Fibroblast of peridontal ligament (primary cell): Measurements from ENCODE around the gene SGMS2.
"Not testable (repeated sequence)": the region's sequence is repeated elsewhere in the genome, so short reads cannot be mapped to it uniquely, and the experiment has no call there.

Experiments used
- DNase-seq: peaks from one replicate; pipeline ENCODE4 v3.0.0-alpha.2; 2010; ENCODE audit errors: extremely low read depth

SGMS2 gene

DNA sequence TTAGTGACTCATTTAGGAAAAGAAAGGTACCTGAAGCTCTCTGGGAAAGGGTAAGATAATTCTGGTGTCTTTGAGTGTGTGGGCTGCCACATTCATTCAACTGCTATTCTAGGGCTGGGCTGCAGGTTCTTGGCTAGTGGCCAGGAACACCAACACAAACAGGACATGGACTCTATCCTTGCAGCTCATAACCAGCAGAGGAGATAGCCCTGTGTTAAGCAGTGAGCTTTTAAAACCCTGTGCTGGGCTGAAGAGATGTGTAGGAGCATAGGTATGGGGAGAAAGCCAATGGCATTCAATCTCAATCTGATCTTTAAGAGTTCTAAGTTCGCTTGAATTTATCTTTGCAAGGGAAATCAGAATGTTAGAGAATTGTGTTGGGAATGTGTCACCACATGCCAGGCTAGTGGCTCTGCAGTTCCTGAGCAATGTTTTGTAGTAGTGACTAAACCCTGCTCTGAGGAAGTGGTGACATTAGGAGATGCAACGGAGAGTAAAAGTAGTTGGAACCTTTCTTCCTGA lies 39.2 kb downstream of the SGMS2 start:
- no peak for DNase-seq

DNA sequence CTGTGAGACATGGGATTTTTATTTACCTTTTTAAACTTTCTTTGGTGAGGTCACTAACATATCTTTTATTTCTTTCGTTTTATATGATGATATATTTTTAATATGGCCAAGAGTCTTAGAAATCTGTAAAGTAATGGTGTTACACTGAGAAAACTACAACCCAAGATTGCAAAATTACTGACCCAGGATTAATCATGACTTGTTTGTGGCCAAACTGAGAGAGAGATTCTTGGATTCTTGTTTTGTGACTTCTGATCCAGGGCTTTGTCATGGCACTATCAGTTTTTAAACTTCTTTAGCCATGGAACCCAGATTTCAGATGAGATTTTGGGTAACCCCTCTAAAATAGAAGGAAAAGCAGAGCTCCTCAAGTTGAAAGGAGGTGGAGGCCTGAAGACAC lies 42.0 kb downstream of the SGMS2 start:
- peak; percentile 33 for DNase-seq

DNA sequence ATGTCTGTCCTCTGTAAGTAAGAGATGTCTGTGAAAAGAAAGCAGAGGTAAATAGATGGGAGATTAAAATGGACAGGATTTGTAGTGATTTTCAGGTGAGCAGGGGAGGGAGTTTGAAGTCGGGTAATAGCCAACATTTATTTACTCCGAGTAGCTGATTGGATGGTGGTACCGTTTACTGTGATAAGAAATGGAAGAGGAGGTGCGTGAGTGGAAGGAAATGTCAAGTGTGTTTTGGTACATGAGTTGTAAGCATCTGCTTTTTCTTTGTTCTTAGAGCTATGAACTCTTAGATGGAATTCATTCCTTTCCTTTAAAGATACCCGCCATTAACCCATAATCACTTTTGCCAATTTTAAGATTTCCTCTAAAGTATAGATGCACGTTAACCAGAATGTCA lies 45.5 kb downstream of the SGMS2 start:
- no peak for DNase-seq

DNA sequence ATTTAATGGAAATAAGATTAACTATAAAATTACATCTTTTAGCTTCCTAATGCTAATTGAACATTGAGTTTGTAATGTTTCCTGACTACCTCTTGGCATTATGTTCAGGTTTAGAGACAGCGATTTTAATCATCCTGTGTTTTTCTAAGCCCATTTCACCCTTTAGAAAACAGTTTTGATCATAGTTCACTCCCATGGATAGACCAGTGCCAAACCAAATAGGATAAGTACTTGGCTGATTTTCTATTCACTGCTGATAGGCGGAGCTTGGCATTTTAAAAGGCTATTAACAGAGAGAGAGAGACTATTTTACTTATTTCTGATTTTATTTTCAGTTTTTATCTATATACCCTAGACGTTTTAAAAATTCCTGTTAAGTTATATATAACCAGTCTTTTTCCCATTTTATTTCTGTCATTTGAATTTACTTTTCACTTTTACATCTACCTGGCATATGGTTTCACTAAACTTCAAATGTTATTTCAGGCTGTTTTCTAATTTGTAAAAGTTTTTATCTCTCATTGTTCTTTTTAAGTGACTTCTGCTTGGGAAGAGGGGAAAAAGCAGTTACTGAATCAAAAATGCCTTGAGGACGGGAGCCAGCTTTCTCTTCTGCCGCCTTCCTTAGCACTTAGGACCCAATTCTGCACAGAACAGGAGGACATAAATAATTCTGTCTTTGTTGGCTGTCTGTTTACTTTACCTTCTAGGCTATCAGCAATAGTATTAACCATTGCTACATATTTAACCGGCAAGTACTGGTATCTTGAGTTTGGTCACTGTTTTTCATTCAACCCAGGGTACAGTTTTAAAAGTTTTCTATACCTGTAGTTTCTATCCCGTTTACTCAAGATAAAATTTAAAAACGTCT lies 46.4 kb downstream of the SGMS2 start:
- DNase-seq, result no peak

DNA sequence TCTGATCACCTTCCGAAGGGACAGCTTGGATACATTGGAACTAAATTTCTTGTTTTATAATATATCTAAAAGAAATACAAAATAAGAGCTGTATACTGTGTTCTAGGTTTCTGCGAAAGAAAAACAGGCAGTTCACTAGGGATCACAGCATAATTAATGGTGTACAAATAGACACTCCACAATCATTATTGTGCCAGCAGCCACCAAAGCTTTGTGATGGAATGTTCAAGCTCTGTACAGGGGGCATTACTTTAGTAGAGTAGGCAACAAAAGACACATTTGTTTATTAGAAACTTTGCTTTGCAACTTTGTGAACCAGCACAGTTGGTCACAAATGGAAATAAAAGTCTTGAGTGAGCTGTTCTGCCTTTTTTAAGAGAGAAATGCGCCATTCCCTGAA lies 49.3 kb downstream of the SGMS2 start:
- DNase-seq, result no peak

DNA sequence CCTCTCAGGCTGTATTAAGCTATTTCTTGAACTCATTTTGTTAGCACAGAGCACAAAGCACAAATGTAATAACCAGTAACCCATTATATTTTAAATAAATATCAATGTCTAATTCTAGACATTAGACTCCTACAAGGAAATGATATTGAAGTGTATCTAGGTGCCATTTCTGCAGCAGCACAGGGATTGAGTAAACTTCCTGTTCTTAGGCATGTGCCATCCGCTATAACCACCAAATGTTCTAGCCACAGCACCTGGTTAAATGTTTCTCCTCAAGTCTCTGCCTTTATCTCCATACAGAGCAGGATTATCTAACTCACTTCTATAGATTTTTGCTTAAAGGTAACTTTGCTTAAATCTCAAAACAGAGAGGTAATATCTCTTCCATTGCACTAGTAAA lies 51.4 kb downstream of the SGMS2 start:
- no peak for DNase-seq

DNA sequence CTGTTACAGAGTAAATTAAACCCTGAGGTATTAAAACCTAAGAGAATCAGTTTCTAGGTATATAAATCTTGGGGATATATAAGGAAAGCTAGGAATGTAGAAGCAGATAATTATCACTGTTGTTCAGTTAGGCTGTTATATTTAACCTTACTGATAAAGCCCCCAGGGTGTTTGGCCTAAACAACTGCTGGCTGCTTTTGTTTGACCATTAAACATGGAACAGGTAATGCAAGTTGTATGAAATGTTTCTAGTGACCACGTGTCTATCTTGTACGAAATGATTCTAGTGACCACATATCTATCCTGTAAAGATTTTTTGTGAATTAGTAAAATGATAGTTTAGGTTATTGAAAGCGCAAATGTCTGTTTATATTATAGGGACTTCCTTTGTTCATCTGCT lies 52.6 kb downstream of the SGMS2 start:
- no peak for DNase-seq

DNA sequence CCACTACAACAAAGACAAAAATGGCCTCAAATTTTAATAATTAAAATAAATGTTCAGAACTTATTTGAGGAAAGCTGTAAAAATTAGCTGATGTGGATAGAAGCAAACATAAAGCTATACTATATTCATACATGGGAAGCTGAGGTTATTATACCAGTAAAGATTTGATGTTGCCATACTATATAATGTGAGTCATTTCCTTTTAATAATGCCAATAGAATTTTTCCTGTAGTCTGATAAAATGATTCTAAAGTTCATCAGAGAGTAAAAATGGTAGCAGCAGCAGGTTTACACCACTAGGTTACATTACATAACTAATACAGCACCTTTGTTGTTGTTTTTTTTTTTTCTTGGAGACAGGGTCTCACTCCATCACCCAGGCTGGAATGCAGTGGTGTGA lies 61.1 kb downstream of the SGMS2 start:
- DNase-seq, result no peak

DNA sequence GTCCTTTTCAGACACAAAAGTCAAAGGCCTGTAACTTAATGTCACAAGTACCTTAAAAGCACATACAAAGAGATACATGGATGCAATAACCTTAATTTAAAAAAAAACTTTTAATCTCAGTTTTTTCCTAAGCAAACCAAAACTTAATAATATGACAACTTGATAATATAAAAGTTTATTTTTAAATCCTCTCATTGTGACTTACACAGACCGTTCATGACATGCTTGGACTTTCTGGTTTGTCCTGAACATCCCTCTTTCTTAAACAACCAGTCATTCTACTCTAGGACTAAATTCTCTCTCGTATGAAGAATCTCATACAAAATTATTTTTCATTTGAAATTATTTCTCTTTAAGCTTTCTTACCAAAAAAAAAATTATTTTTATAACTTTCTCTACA lies 63.5 kb downstream of the SGMS2 start:
- DNase-seq, result no peak

DNA sequence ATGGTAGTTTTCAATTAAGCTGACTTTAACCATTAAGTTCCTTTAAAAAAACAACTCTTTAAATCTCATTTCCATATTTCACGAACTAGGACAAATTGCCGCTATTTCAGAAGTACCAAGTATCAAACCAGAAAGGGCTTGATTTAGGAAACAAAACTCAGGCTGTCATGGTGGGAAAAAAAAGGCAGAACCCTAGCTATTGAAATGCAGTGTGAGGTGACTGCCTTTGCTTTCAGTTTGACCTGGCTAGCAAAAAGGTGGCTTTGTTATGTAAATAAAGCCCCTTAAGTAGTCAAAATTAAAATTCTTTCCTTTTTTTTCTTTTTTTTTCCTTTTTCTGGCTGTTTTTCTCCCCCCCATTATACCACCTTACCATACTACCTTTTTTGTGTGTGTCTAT lies 66.0 kb downstream of the SGMS2 start:
- DNase-seq, result no peak

DNA sequence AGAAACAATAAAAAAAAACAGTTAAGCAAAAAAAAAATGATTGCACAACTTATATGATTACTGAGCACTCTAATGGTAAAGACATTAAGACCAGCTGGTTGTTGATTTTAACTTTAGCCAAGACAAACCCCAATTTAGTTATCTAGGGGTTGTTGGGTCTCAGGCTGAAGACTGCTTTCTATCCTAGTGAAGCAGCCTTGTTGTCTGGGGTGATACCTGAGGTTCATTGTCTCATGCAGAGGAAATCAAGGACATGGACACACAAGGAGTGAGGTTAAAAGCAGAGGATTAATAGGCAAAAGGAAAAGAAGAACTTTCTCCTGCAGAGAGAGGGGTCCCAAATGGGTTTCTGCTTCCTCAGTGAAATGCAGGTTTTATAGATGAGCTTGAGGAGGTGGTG lies 66.6 kb downstream of the SGMS2 start:
- DNase-seq, result no peak

DNA sequence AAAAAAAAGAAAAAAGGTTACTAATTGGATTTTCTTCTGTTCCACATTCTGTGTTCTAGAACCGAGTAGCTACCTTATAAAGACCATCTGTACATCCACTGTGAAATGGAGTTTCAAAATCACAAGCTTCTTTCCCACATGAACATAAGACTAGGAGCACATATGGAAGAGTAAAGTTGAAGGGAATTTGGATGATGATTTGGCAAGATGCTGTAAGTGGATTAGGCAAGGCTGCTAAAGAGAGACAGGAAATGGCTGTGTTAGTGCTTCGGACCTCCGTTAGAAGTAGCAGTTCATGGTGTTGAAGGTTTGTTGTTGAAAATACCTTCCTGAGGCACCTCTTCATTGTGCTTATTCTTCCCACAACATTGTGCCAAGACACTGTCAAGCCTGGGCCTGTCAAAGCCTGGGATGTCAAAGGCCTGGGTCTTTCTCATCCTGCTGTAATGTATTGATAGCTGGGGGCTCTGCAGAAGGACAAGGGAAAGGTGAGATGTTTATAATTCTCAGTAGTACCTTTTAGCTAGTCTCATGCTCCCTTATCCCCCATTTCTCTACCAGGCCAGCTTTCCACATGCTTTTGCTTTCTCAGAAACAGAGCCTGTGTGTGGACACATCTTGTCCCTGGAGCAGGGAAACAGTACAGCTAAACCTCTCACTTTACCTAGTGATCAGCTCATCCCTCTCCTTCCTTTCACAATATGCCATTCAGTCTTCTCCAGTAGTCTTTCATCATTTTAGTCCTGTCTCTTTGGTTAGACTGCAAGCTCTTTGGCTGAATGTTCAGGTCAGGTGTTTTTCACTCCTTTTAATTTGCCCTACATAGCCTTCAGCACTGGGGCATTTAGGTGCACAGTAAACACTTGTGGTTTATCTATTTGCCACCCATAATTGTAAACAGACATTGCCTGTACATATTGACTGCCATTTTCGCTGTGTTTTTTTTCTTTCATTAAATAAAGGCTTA lies 68.7 kb downstream of the SGMS2 start:
- peak; percentile 38 for DNase-seq

DNA sequence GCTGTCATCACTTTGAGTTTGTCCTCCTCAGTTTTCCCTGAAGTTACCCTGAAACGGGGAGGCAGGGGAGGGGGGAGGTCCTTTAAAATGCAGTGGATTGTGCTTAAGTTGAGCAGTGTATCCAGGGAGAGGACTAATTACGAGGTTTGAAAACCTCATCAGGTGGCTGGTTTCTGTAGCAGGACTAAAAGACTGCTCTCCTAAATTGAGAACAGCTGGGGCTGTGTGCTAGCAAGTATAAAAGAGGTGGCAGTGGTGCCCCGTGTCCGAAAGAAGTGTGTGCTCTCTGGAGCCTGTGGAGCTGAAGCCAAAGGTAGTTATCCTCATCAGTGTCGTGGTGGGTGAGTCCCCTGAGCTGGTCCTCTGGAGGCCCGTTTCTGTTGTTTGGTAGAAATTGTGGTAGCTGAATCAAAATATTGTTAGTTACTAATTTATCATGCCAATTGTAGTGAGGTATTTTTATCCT lies 69.4 kb downstream of the SGMS2 start:
- no peak for DNase-seq

DNA sequence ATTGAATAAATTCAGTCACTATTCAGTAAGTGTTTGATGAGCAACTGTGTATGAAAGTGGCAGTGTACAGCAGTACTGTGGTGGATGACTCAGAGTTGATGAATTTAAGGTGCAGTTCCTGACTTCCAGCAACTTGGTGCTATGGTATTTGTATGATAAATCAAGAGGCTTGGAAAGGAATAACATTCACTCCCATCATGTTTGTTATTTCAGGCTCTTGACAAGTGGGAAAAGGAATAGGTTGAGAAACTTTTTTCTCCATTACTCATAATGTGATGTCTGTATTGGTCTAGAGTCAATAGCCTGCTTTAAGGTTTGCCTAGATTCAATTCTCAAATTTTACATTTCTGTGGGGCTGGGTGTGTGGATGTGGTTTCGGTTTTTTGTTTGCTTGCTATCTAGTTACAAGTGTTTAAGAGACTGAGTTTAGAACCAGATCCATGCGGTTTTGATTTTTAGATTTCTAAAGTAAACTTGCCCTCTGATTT lies 71.5 kb downstream of the SGMS2 start:
- peak; percentile 97 for DNase-seq

DNA sequence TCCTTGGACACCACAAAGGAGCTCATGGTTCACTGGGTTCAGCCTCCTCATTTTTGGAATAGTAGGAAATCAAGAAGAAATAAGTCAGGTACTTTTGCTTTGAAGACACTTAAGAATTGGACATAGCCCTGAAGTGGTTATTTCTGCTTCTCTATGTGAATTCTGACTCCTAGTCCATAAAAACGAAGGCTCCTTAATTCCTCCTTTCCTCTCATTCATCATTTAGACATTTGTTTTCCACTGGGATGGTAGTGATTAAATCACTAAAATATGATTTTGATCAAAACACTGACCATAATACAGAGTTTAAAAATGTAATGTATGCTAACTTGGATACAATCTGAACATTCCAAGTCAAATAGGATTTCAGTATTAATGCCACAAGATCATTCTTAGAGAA lies 71.9 kb downstream of the SGMS2 start:
- peak; percentile 82 for DNase-seq

DNA sequence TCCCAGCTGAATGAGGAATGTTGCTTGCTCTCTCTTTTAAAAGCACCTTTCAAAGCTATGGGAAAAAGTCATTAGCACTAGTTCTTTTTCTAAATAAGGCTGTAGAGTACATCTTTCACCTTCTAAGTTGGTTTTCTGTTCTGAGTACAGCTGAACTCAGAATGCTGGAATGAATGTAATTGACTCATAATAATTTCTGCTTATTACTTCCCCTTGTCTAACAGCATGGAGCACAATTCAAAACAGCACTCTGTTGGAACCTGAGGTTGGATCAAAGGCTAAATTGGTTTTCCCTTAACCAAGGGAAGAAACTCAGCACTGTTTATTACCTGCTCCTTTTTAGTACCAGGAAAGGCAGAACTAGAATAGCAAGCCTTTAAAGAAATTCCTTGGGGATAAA lies 73.1 kb downstream of the SGMS2 start:
- DNase-seq, result no peak

DNA sequence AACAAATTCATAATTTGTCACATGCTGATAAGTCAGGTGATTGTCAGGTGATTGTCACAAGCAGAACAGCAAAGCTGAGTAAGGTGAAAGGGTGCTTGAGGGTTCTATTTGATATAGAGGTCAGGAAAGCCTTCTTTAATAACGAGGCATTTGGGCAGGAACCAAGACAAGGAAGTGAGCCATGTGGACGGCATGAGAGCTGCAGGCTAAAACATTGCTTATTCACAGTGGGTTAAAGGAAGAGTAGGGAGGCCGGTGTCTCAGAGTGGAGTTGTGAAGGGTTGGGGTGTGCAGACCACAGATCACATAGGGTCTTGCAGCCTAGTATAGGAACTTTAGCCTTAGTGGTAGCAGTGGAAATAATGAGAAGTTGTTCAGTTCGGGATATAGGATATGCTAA lies 75.3 kb downstream of the SGMS2 start:
- no peak for DNase-seq

DNA sequence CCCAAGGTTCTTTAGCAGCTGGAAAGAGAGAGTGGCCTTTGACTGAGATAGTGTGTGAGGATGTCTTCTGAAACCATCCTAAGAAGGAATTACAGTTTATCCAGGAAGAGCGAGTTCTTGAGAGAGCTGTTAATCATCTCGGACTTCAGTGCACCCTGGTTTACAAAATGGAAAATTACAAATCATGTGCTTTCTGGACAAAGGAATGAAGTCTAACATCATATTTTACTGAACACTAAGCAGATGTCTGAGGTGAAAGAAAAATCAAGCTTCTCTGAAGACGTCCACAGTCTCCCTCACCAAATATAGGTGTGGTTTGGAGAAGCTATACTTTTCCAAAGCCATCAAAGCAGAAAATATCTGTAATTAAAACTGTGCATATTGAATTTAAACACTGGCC lies 75.8 kb downstream of the SGMS2 start:
- no peak for DNase-seq

DNA sequence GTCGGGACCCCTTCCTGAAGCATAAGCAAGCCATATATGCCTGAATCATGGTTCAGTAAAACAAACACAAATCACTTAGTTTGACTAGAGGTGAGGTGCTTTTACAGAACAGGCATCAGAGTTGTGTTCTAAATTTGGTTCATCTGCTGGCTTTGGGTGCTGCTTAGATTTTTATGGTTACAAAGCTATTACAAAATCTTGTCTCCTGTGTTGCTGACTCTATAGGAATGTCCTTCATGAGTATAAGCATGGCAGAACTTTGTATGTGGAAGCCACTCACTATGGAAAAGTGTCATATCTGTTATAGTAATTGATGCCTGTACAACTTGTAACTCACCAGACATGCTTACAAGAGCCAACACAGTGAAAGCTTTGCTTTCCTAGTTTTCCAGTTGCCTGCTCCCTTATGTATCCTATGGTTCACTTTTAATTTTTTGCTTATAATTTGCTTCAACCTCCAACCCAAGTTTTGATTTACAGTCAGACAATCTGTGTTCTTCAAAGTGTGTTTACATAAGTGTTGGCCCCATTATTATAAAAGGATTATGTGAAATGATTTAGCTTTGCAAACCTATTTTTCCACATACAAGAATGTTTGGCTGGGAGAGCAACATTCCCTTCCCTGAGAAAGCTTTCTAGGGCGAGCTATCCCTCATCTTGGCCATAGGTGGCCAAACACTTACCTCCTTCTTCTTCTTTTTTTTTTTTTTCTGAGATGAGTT lies 76.6 kb downstream of the SGMS2 start:
- DNase-seq, result no peak

DNA sequence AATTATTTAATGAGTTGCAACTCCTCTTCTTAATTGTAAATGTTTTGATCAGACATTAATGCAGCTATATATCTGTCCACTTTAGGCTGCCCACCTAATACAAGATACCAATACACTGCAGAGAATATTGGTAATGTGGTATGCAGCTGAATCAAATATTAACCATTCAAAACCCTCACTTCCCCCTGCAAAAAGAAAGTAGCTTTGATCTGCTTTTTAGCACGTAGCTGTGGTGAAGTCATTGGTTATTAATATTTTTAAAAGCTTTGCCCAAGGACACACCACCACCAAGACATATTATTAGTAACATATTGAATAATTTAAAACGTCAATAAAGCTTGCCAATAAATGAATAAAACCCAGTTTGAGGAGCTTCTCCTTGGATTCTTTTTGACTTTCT lies 78.0 kb downstream of the SGMS2 start:
- no peak for DNase-seq

DNA sequence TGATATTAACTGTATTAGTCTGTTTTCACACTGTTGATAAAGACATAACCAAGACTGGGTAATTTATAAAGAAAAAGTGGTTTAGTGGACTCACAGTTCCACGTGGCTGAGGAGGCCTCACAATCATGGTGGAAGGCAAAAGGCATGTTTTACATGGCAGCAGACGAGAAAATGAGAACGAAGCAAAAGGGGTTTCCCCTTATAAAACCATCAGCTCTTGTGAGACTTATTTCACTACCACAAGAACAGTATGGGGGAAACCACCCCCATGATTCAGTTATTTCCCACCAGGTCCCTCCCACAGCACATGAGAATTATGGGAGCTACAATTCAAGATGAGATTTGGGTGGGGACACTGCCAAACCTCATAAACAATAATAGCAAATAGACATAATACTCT lies 80.3 kb downstream of the SGMS2 start:
- DNase-seq, result not testable (repeated sequence)
